ENCODE measurements around the gene PTPN23. TPM values are rescaled to one million over a fixed set of nuclear protein-coding genes. Genes with fewer than 3 reads are reported as not detected.
"Not testable (repeated sequence)": the region's sequence is repeated elsewhere in the genome, so short reads cannot be mapped to it uniquely, and the experiment has no call there.

The PTPN23 gene
- 29.1 TPM for polyA plus RNA-seq (2013, experiment 1 of 2; ENCODE audit: insufficient read length)
- 27.8 TPM for polyA plus RNA-seq (2013, experiment 2 of 2; ENCODE audit: insufficient read length)

- peak; percentile 99 for DNase-seq
Observed at GRCh38 chr3:47380601-47381316, at the start of gene PTPN23. Gene PTPN23, plus strand, starts transcription at chr3:47381021. Its CDS starts 76 bp downstream, at chr3:47381097.

- no peak for DNase-seq
Observed at GRCh38 chr3:47333907-47334306, 46.9 kb upstream of the PTPN23 start.

GRCh38 chr3:47337656-47338055 is 43.2 kb upstream of the PTPN23 start:
- DNase-seq: no peak

- no peak for DNase-seq
Observed at GRCh38 chr3:47339951-47340350, 40.9 kb upstream of the PTPN23 start.

GRCh38 chr3:47340866-47341265 is 40.0 kb upstream of the PTPN23 start:
- DNase-seq: no peak

- peak; percentile 45 for DNase-seq
Observed at GRCh38 chr3:47342151-47342550, 38.7 kb upstream of the PTPN23 start.

- no peak for DNase-seq
Observed at GRCh38 chr3:47342812-47343211, 38.0 kb upstream of the PTPN23 start.

- no peak for DNase-seq
Observed at GRCh38 chr3:47343471-47343971, 37.3 kb upstream of the PTPN23 start.

GRCh38 chr3:47344971-47345370 is 35.9 kb upstream of the PTPN23 start:
- no peak for DNase-seq

GRCh38 chr3:47347217-47347801 is 33.5 kb upstream of the PTPN23 start:
- peak; percentile 80 for DNase-seq

- no peak for DNase-seq
Observed at GRCh38 chr3:47348411-47349154, 32.2 kb upstream of the PTPN23 start.

- no peak for DNase-seq
Observed at GRCh38 chr3:47355010-47355409, 25.8 kb upstream of the PTPN23 start.

- no peak for DNase-seq
Observed at GRCh38 chr3:47356201-47356600, 24.6 kb upstream of the PTPN23 start.

GRCh38 chr3:47359323-47359722 is 21.5 kb upstream of the PTPN23 start:
- no peak for DNase-seq

- not testable (repeated sequence) for DNase-seq
Observed at GRCh38 chr3:47360110-47360517, 20.7 kb upstream of the PTPN23 start.

- DNase-seq: no peak
Observed at GRCh38 chr3:47362701-47363100, 18.1 kb upstream of the PTPN23 start.

GRCh38 chr3:47365213-47366153 is 15.3 kb upstream of the PTPN23 start:
- DNase-seq: peak; percentile 94

GRCh38 chr3:47366833-47367232 is 14.0 kb upstream of the PTPN23 start:
- DNase-seq: no peak

GRCh38 chr3:47367631-47368030 is 13.2 kb upstream of the PTPN23 start:
- DNase-seq: no peak

- DNase-seq: not testable (repeated sequence)
Observed at GRCh38 chr3:47370020-47370419, 10.8 kb upstream of the PTPN23 start.

- DNase-seq: peak; percentile 17
Observed at GRCh38 chr3:47370887-47371697, 9.7 kb upstream of the PTPN23 start.
